Cardiac fibroblast (primary cell): Measurements from ENCODE around the gene FRMD4A.
A peak's percentile ranks its signal among the peaks of the same experiment; 100 is the strongest.

Experiments used
- DNase-seq, 2 donors: peaks; one replicate each; pipeline versions ENCODE4 v3.0.0 to v3.0.0-alpha.2; 2010; ENCODE audit warnings: low read depth in 2 of 2
- H3K4me3 ChIP-seq, 2 donors: replicated peaks in 1 of 2; 1 replicate in 1 of 2; 2 replicates in 1 of 2; pipeline ENCODE4 v1.5.1; 2011; ENCODE audit warnings: low read depth in 2 of 2, low read length in 2 of 2, mild to moderate bottlenecking in 2 of 2, moderate library complexity in 1 of 2
- CTCF ChIP-seq: IDR thresholded peaks from one replicate; pipeline ENCODE4 v1.5.1; 2011; ENCODE audit warnings: low read depth, mild to moderate bottlenecking, low read length, inconsistent platforms

FRMD4A gene

DNA sequence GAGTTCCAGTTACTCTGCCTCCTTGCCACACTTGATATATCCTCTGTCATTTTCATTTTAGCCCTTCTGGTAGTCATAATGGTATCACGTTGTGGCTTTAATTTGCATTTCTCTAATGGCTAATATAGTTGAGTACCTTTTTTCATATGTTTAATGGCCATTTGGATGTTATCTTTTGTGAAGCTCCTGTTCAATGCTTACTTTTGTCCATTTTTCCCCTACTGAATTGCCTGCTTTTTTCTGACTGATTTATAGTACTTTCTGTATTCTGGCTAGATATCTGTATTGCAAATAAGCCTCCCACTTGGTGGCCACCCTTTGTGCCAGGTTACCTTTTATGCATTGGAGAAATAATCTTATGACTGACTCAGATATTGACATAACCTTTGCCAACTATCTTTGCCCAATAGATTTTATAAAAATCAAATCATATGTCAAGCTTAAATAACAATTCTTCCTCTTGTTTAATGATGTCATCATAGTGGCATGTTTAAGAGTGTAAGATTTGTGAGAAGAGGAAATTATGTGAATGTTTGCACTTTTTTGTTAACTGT, 693.3 kb downstream of the FRMD4A start:
- no peak overlapping the region for H3K4me3 ChIP-seq
- no peak for TF ChIP-seq CTCF
- peak in 1 of 2 donors; percentile 21 for DNase-seq

- TF ChIP-seq CTCF: no peak
- no peak overlapping the region for H3K4me3 ChIP-seq
- DNase-seq: peak in 1 of 2 donors; percentile 38
Observed at GRCh38 chr10:13636776-13637175, 693.9 kb downstream of the FRMD4A start.

DNA sequence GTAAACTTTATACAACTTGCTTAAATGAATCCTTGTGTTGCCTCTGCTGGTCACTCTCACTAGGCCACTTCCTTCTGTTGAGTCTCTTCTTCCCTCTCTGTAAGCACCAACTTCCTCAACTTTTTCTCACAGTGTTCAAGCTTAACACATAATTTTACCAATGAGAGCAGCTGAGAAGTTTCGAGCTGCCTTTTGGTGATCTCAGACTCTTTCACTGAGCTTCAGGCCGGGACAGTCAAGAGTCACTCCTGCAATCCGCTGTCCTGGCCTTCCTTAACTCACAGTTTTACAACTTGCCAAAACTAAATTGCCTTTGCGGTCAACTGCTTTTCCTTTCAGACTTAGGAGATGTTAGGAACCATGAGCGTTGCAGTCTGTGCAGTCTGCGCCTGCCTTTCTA, 696.5 kb downstream of the FRMD4A start:
- DNase-seq: peak; percentile 41 to 53
- no peak for TF ChIP-seq CTCF
- H3K4me3 ChIP-seq: no peak overlapping the region

DNA sequence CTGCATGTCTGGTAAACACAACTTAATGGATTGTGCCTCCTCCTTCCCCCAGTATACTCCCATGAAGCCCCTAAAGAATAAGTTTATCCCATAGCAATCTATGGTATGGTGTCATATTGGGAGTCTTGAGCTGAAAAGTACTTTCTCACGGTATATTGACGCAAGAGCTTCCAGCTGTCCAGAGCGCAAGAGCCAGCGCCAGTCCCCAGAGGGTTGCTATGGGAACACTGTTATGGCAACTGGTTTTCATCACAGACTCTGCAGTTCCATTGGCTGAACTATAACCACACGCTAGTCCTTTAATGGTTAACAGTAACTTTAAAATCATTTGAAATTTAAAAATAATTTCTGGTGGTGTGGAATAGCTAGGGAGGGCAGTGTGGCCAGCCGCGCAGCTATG, 697.0 kb downstream of the FRMD4A start:
- H3K4me3 ChIP-seq: no peak overlapping the region
- peak; percentile 97 for DNase-seq
- no peak for TF ChIP-seq CTCF

GRCh38 chr10:13632884-13633440, 697.8 kb downstream of the FRMD4A start:
- peak in 1 of 2 donors; percentile 10 for DNase-seq
- TF ChIP-seq CTCF: no peak
- no peak overlapping the region for H3K4me3 ChIP-seq

- no peak for TF ChIP-seq CTCF
- no peak for DNase-seq
- H3K4me3 ChIP-seq: no peak overlapping the region
Observed at GRCh38 chr10:13632440-13632839, 698.3 kb downstream of the FRMD4A start.

DNA sequence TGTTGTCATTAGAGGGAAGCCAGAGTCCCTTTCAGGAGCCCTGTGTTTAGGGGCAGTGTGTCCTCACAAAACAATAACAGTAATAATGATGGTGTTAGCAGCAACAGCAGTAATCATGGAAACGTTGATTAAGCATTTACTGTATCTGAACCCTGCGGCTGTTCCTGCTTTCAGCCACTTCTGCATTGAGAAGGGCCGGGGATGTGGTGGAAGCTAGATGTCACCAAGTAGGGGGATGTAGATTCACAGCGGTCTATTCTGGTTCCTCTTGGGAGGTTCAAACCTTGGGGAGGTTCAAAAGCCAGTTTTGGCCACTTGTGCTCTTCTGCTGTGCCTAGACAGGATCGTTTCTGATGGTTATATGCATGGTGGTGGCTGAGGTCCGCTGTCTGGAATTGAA, 699.1 kb downstream of the FRMD4A start:
- no peak for TF ChIP-seq CTCF
- H3K4me3 ChIP-seq: no peak overlapping the region
- no peak for DNase-seq
